HG03060 (cell line): Measurements from ENCODE around the gene HNRNPDL.
"Not testable (repeated sequence)": the region's sequence is repeated elsewhere in the genome, so short reads cannot be mapped to it uniquely, and the experiment has no call there.

Source experiments
- ATAC-seq: cut with Tn5 transposase; IDR thresholded peaks from one replicate; pipeline ENCODE4 v1.9.1; 2021; ENCODE audit warnings: low read depth, moderate number of reproducible peaks; ENCODE audit not compliant: unreplicated experiment

Gene HNRNPDL

DNA sequence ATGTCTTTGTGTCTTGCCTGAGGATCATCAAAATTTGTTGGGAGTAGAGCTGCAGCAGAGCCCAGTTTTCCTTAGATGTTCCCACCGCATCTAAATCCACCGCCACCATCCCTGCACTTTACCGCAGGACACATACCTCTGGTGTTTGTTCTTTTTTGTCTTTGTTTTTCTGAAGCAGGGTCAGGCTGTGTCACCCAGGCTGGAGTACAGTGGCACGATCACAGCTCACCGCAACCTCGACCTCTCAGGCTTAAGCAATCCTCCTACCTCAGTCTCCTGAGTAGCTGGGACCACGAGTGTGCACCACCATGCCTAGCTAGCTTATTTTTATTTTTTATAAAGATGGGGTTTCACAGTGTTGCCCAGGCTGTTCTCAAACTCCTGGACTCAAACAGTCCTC lies 4.7 kb upstream of the HNRNPDL start:
- no peak for ATAC-seq

DNA sequence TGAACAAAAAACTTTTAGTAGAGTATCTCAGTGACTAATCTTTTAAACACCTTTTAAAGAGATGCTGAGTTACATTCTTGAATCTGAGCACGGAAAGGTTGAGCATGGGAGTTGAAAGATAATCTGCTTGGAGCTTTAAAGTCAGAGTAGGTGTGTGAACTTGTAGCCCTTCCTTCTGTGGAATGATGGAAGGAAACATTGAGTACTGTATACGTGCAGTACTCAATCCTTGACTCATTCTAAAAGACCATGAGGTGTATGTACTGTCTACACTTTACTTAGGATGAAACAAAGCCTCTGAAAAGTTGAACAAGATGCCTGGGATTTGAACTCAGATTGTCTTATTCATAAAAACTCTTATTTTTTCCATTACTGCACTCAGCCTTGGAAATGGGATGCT lies 3.5 kb upstream of the HNRNPDL start:
- ATAC-seq = no peak

DNA sequence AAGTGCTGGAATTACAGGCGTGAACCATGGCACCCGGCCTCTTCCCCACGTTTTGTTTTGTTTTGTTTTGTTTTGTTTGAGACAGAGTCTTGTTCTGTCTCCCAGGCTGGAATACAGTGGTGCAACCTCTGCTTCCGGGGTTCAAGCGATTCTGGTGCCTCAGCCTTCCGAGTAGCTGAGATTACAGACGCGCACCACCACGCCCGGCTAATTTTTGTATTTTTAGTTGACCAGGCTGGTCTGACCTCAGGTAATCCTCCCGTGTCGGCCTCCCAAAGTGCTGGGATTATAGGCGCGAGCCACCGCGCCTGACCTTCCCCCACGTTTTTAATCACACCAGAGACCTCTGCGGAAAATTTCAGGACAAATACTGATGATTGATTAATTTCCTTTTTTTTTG lies 2.3 kb upstream of the HNRNPDL start:
- ATAC-seq = no peak

DNA sequence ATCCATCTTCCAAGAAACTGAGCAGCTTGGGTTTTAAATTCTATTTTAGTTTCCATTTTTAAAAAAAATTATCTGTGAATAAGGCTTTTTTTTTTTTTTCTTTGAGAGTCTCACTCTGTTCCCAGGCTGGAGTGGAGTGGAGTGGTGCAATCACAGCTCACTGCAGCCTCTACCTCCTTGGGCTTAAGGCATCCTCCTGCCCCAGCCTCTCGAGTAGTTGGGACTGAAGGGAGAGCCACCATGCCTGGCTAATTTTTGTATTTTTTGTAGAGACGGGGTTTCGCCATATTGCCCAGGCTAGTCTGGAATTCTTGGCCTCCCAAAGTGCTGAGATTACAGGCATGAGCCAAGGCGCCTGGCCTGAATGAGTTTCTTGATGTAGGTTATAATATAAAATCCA lies 1.6 kb upstream of the HNRNPDL start:
- ATAC-seq = no peak

DNA sequence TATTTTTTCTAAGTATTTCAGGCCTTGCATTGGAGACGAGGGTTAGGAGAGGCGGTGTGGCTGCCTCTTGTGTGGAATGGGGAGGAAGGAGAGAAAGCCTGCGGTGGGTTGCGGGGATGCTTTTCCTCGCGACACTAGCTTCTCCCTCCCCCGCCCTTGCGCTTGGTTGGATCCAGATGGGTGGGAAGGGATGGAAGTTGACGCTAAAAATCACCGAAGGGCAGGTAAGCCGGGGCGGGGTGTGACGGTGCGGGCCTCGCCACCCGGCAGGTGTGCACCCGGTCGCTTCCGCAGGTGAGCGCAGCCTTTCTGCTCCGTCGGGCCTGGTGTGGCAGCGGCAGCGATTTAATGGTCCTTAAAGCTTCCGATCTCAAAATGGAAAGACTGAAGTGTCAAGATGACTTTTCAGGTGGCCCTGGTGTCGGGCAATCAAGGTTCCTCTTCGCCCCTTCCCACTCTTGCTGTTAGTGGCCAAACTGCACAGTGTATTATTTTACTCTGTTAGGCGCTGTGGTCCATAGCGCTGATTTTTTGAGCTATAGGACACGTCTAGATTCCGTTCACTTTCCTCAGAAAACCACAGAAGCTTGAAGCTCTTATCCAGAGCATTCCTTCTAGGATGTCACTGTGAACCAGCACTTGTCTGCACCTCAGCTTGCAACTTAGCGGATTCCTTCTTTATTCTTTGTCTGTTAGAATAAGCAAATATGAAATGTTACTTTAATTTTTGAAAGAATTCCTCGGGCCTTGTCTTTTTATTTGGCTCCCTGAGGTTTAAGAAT lies 893 bp upstream of the HNRNPDL start:
- no peak for ATAC-seq

DNA sequence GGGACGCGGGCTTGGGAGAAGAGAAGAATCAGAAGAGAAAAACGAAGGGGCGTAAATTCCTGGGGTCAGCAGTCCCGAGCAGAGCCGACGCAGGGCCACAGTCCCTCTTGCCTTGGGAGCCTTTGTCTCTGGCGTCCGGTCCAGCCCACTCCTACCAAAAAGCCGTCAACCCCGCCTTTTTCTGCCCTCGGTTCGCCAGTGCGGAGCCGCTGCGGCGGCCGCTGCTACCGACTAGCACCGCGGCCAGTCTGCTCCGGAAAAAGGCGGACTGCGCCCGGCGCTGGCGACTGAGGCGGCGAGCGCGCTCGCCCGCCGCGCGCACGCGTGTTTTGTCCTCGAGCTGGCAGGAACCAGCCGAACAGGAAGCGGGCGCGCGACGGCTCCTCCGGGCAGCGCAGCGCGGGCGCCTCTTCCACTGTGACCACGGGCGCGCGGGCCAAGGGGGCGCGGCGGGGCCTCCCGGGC lies 502 bp downstream of the HNRNPDL start:
- ATAC-seq = peak; percentile 3

DNA sequence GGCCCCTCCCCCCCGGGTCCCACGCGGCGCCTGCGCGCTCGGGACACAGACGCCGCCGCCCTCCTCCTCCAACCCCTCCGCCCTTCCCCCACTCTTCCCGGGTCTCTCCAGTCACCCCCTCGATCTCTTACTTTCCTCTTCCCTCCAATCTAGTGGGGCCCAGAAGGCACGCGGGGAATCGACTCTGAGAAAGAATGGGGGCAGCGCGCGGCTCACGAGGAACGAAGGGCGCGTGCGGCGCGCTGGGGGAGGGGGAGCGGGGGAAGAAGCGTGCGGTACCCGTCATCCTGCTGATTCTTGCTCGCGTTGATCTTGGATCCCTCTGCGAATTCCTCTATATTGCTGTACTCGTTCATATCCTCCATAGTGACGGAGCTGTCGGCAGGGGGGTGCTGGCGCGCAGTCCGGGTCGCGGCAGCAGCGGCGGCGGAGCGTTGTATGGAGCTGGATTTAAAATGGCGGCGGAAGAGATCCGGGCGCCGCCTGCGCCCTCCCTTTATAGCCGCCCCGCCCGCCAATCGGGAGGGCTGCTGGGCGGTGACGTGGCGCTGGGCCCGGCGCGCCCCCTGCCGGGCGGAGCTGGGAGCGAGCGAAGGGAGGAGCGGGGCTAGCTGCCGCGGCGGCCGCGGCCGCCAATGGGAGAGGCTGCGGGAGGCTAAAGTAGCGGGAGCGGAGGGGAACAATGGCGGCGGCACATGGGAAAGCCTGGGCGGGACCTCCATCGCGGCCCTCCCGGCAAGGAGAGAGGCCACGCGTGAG lies 1.1 kb downstream of the HNRNPDL start:
- ATAC-seq = peak; percentile 49

DNA sequence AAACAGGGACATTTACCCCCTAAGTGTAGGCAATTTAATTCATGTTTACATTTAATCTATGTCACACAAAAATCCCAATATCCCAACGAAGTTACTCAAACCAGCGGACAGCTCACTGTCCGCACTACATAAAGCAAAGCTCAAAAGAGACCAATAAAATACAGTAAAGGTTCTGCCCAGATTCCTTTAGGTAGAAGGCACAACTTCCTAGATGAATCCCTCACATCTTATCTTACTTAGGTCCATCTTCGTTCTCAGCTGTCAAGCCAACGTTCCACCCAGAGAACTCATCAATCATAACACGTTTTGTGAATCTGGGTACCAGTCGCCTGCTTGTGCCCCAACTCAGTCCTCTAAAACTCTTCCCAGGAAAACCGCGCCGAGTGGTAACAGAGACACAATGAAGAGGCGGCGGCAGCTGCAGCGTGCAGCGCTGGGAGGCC lies 1.7 kb downstream of the HNRNPDL start:
- no peak for ATAC-seq

DNA sequence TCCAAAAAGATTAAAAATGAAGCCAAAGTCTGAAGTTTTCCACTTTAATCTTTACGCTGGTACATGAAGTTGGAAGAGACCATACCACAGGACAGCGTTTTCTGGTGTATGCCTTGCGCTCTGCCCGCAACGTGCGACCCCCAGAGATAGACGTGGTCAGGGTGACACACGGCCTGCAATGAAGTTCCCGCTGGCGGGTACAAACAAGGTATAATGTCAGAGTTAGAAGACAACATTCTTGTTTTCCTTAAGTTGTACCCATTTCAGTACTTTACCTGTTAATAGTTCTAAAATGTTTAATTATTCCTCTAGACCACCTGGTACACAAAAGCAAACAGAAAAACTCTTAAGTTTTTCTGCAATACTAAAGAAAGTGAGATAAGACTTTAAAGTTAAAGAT lies 4.8 kb downstream of the HNRNPDL start:
- ATAC-seq = no peak

DNA sequence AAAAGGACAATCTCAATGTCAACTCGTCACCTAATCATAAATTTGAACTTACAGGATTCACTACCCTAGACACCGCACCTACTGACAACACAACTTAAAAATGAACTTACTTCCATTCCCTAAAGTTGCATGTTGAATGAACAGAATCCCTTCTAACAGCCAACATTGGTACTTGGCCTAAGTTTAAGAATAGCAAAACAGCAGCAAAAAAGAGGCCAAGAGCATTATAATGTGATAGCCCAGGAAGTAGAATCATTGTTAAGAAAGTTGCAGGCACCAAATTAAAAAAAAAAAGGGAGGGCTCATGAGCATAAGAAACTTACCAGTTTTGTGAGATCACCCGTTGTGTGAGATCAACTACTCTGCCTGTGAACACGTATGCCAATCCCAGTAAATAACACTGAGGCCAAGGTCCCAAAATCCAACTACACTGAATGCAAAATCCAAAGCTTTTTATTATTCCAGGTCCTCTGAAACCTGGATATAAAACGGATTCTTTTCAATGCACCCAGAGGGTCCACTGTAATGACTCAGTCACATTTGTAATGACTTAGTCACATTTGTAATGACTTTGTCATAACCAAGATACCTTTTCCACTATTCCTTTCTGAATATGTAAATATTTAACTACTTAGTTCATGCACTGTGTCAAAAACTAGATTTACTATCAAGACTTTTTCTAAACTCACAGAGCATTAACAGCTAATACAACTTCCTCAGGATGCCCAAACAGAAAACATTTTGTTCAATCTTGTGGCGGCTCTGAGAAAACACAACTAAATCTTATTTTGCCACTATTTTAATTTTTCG lies 6.8 kb downstream of the HNRNPDL start:
- ATAC-seq = no peak

DNA sequence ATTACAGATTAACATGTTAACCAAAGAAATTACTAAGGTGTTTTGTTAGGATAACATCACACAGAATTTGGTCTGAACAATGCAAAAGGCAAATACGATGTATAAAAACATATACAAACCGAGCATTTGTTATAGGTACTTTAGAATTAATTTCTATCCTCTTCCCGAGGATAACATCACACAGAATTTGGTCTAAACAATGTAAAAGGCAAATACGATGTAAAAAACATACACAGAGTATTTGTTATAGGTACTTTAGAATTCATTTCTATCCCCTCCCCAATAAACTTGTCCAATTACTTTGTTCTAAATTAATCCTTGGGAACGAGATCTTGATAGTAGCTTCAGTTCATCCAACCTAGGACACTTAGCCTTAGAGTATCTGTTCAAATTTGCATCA lies 7.6 kb downstream of the HNRNPDL start:
- no peak for ATAC-seq

DNA sequence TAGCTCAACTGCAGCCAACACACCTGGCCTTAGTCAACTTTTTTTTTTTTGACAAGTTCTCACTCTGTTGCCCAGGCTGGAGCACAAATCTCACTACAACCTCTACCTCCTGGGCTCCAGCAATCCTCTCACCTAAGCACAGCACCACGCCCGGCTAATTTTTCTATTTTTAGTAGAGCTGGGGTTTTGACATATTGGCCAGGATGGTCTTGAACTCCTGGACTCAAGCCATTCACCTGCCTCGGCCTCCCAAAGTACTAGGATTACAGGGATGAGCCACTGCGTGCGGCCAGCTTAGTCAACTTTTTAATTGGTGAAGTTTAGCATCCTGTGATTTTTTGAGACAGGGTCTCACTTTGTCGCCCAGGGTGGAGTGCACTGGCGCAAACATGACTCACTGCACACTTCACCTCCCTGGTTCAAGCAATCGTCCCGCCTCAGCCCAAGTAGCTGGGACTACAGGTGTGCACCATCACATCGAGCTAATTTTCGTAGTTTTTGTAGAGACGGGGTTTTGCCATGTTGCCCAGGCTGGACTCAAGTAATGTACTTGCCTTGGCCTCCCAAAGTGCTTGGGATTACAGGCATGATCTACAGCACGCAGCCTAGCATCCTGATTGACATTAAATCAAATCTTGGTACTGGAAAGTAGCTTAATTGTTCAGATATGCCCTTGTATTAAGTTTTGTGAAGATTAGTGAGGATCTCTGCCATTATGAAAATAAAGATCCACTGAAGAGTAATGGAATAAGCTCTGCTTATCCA lies 8.3 kb downstream of the HNRNPDL start:
- ATAC-seq = no peak

DNA sequence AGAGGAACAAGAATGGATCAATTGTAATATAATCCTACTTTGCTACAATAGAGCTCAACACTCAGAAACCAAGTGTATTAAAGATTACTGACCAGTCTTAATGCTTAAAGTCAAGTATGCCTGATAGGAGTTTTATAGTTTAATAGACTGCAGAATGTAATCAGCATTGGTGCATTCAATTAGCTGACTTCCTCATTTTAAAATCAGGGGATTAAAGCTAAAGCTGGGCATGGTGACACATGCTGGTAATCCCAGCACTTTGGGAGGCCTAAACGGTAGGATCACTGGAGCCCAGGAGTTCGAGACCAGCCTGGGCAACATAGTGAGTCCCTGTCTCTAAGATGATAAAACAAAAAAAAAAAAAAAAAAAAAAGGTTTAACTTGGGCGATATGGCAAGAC lies 10.8 kb downstream of the HNRNPDL start:
- no peak for ATAC-seq

DNA sequence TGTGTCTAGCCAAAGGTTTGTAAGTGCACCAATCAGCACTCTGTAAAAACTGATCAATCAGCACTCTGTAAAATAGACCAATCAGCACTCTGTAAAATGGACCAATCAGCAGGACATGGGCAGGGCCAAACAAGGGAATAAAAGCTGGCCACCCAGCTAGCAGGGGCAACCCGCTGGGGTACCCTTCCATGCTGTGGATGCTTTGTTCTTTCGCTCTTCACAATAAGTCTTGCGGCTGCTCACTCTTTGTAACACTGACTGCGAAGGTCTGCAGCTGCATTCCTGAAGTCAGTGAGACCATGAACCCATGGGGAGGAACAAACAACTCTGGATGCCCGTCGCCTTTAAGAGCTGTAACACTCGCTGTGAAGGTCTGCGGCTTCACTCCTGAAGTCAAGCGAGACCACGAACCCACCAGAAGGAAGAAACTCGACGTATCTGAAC lies 14.3 kb downstream of the HNRNPDL start:
- no peak for ATAC-seq

DNA sequence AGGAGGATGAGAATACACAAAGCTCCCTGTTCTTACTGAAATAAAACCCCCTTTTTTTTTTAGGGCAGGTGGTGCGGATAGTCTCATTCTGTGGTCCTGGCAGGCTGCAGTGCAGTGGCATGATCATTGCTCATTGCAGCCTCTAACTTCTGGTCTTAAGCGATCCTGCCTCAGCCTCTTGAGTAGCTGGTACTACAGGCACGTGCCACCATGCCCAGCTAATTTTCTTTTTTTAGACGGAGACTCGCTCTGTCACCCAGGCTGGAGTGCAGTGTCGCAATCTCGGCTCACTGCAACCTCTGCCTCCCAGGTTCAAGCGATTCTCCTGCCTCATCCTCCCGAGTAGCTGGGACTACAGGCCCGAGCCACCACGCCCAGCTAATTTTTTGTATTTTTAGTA lies 15.2 kb downstream of the HNRNPDL start:
- ATAC-seq = not testable (repeated sequence)

DNA sequence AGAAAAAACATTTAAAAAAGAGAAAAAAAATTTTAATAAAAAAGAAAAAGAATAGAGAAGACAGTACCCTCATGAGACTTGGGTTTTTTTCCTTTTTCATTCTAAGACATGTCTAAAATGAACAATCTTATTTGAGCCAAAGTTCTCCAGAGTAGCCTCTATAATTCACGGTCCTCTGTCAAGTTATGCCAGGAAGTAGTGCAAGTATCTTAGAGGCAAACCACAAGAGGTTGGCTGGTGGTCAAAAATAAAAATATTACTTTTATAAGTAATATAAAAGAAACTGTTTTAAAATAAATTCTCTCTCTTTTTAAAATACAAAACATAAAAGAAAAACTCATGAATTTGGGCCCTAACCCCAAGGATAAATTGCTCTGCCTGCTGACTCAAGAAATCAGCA lies 26.5 kb downstream of the HNRNPDL start:
- no peak for ATAC-seq

DNA sequence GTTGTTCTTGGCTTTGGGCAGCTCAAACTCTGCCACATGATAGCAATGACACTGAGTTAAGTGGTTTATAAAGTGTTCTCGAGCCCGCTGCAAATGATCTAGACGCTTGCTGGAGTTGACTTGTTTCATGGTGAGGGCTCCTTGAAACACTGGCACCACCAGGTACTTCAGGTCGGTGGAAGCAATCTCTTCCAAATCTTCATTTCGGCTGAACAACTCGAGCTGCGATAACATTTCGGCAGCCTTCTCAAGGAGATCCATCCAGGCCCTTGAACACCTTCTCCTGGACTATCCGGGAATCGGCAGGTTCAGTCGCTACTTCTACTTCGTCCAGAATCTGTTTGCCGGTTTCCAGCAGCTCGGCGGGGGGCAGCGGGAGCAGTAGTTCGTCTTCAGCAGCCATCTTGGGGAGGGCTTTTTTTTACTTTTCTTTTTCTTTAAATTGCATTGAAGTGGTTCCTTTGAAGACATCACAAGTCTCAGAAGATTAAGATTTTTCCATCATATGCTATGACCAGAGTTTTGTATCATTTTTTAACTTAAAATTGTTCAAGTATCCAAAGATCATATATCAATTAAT lies 28.0 kb downstream of the HNRNPDL start:
- no peak for ATAC-seq

DNA sequence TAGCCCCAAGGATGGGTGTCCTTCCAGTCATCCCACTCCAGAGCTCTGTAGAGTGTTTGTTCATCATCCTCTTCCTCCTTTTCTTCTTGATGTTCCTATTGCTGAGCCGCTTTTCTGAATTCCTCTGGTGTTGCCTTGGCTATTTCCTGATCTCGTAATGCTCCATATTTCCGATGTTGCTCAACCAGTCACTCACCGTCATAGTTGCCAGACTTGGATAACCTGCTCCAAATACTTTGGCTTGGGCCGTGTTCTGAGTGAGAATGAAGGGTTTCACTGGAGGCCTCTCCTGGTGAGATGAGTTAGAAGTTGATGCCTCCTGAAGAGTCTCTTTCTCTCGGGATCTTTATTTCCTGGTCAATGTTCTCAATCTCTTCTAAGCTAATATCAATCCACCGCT lies 28.7 kb downstream of the HNRNPDL start:
- ATAC-seq = no peak

DNA sequence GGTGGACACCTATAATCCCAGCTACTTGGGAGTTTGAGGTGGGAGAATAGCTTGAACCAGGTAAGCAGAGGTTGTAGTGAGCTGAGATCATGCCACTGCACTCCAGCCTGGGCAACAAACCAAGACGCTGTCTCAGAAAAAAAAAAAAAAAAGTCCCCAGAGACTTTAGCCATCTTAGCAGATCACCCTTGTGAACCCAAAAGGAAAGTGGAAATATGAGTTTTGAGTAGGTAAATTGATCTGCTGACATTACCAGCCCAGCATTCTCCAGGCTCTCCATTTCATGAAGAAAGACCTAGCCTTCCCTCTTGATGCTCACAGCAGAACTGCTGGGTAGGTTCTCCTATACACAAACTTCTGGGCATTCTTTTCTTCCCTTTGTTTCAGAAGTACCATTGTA lies 32.0 kb downstream of the HNRNPDL start:
- ATAC-seq = no peak

DNA sequence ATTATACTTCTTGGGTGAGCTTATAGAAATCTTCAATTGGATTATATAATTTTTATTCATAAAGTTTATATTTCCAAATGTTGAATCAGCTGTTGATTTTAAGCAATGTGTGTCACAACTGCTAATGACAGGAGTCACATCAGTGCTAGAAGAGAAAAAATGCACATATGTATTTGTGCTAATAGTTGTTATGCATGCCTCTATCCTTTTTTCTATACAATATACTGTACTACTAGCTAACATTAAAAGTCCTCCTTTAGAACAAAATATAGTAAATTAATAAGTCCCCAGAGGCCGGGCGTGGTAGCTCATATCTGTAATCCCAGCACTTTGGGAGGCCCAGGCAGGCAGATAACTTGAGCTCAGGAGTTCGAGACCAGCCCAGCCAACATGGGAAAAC lies 32.7 kb downstream of the HNRNPDL start:
- no peak for ATAC-seq
